VCaP (cell line): ENCODE measurements around the gene ADAMTS15.

Experiments used
- H3K27ac ChIP-seq: fragments of 450-650 bp; 2 replicates; pipeline ENCODE4 v1.5.1; 2017
- TF ChIP-seq, protein P1 (sequence below): fragments of 450-650 bp; conservative IDR thresholded peaks from 2 replicates; pipeline ENCODE4 v1.5.1; 2017; ENCODE audit warnings: mild to moderate bottlenecking, moderate library complexity

The ADAMTS15 gene

DNA sequence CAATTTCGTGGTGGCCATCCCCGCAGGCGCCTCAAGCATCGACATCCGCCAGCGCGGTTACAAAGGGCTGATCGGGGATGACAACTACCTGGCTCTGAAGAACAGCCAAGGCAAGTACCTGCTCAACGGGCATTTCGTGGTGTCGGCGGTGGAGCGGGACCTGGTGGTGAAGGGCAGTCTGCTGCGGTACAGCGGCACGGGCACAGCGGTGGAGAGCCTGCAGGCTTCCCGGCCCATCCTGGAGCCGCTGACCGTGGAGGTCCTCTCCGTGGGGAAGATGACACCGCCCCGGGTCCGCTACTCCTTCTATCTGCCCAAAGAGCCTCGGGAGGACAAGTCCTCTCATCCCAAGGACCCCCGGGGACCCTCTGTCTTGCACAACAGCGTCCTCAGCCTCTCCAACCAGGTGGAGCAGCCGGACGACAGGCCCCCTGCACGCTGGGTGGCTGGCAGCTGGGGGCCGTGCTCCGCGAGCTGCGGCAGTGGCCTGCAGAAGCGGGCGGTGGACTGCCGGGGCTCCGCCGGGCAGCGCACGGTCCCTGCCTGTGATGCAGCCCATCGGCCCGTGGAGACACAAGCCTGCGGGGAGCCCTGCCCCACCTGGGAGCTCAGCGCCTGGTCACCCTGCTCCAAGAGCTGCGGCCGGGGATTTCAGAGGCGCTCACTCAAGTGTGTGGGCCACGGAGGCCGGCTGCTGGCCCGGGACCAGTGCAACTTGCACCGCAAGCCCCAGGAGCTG lies 24.8 kb downstream of the ADAMTS15 start:
- TF ChIP-seq, protein P1, sequence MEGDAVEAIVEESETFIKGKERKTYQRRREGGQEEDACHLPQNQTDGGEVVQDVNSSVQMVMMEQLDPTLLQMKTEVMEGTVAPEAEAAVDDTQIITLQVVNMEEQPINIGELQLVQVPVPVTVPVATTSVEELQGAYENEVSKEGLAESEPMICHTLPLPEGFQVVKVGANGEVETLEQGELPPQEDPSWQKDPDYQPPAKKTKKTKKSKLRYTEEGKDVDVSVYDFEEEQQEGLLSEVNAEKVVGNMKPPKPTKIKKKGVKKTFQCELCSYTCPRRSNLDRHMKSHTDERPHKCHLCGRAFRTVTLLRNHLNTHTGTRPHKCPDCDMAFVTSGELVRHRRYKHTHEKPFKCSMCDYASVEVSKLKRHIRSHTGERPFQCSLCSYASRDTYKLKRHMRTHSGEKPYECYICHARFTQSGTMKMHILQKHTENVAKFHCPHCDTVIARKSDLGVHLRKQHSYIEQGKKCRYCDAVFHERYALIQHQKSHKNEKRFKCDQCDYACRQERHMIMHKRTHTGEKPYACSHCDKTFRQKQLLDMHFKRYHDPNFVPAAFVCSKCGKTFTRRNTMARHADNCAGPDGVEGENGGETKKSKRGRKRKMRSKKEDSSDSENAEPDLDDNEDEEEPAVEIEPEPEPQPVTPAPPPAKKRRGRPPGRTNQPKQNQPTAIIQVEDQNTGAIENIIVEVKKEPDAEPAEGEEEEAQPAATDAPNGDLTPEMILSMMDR = no peak
- H3K27ac ChIP-seq = no peak overlapping the region

GRCh38 chr11:130473795-130474377 lies 25.4 kb downstream of the ADAMTS15 start:
- TF ChIP-seq, protein P1 = no peak
- no peak overlapping the region for H3K27ac ChIP-seq

DNA sequence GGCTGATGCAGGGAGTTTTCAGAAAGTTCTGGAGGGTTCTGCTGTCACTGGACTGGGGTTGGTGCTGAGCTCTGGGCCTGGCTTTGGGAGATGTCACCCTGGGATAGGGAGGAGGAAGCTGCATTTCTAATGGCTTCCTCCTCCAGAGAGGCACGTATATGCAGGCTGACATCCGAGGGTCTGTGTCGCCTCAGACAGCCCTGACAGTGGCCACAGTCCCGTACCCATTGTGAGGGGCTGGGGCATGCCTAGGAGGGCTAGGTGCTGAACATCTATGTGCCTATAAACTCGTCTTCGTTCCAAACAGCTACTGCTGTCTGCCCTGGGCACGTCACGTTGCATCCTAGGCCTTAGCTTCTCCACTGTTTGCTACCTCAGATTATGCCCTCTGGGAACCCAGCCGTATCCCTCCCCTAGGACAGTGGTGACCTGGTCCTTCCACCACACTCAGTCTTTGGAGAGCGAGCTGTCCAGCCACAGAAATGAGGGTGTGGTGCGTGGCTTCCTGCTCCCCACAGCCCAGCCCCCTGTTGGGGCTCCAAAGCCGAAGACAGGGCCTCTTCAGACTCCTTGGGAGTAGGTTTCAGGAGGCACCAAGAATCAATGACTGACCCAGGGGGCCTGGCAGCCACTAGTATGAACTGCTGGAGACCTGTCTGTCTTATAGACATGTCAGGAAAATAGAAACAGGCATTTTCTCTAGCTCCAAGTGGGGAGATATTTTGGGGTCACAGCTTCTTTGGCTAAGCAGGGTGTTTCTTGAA lies 26.4 kb downstream of the ADAMTS15 start:
- TF ChIP-seq, protein P1 = no peak
- no peak overlapping the region for H3K27ac ChIP-seq

- TF ChIP-seq, protein P1 = no peak
- H3K27ac ChIP-seq = no peak overlapping the region
Observed at GRCh38 chr11:130475426-130476053, 27.1 kb downstream of the ADAMTS15 start.

DNA sequence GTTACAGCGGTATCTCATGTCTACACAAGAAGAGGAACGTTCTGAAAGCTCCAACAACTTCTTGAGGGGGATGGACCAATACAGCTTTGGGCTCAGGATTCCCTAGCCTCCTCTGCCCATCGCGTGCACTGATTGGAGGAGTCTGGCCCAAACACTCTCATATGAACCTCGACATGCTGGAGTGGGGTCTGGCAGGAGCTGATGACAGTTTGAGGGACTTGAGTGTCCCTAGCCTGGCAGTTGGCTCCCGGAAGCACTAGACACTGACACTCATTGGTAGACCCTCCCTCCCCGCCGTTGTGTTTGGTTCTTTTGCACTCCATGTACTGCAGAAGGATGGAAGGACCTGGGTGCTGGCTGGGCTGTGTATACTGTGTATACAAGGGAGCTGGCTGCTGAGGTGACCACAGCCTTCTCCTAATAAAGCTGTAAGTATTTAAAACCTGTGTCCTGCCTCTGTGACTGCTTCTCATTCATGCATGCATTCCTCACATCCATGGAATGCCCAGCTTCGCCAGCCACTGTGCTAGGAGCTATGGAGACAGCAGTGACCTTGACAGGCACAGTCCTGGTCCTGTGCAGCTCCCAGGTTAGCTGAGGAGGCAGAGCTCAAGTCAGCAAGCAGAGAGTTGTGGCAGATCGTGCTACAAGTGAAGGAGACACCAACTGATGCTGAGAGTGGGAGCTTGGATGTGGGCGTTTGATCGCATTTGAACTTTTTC lies 27.9 kb downstream of the ADAMTS15 start:
- TF ChIP-seq, protein P1 = no peak

DNA sequence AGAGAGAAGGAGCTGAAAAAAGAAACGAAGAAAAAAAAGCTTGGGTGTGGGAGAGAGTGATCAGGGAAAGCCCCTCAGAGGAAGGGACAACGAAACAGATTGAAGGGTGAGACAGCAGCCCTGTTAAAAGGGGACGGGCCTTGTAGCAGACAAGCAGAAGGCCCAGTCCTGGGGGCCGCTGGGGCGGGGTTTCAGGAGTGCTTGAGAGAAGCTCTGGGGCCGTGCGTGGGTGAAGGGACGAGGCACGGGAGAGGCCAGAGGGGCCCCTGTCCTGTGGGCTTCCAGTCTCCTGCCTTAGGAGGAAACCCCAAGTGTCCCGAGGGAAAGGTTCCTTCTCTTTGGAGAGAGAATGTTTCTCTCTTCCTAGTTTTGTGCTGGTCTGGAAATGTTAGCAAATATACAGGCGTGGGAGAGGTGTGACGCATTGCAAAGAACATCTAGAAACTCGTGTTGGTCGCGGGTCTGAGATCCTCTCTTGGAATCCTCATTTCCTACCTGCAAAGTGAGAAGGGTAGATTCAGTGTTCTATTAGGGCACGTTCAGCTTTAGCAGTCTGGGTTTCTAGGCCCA lies 28.6 kb downstream of the ADAMTS15 start:
- TF ChIP-seq, protein P1 = no peak
- H3K27ac ChIP-seq = no peak overlapping the region

More for the DNA sequence above, 27.9 kb downstream of the ADAMTS15 start:
- no peak overlapping the region for H3K27ac ChIP-seq
